ENCODE measurements around the gene MYCBP2. TPM values are rescaled to one million over a fixed set of nuclear protein-coding genes. Genes with fewer than 3 reads are reported as not detected.
"Not testable (repeated sequence)": the region's sequence is repeated elsewhere in the genome, so short reads cannot be mapped to it uniquely, and the experiment has no call there.

MYCBP2 gene
- polyA plus RNA-seq, 3 donors, result 60.8 to 70.6 (median 65.7) TPM

GRCh38 chr13:77312311-77312710 is 14.6 kb downstream of the MYCBP2 start:
- DNase-seq (ENCODE audit: extremely low read depth in 1 of 11, low read depth in 9 of 11, low spot score in 4 of 11), result no peak

GRCh38 chr13:77310579-77311279 is 16.2 kb downstream of the MYCBP2 start:
- DNase-seq (ENCODE audit: extremely low read depth in 1 of 11, low read depth in 9 of 11, low spot score in 4 of 11), result no peak

- DNase-seq (ENCODE audit: extremely low read depth in 1 of 11, low read depth in 9 of 11, low spot score in 4 of 11), result no peak
Observed at GRCh38 chr13:77310161-77310560, 16.7 kb downstream of the MYCBP2 start.

DNA sequence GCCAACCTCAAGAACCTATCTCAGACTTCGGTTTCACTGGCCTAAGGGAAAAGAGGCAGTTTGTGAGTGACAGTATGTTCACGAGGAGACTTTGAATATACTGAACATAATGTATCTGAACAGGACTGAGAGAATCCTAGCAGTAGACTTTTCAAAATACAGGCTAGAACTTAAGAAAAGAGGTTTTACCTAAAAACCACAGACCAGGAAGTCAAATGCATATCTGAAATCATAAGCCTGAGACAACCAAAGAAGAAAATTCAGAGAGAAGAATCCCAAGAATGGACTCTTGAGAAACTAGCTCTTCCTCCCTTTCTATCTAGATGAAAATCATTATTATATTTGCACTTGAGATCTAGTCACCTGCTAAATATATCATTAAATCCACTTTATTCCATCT is 17.6 kb downstream of the MYCBP2 start:
- no peak for DNase-seq (ENCODE audit: extremely low read depth in 1 of 11, low read depth in 9 of 11, low spot score in 4 of 11)

DNA sequence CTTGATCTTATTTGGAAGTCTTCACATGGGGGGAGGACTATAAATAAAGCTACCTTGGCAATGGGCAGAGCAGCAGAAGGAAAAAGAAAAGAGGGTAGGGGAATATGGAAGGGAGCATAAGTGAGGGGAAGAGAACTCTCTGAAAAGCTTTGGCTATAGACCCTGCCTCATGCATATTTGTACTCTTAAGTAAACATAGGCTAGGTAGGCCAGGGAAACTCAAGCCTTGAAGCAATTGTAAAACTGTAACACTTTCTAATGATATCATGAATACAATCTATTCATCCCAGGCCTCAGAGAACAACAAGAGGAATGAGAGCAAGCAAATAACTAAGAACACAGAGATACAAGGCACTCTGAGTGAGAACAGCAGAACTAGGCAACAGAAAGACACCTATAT is 20.4 kb downstream of the MYCBP2 start:
- DNase-seq (ENCODE audit: extremely low read depth in 1 of 11, low read depth in 9 of 11, low spot score in 4 of 11), result no peak

- no peak for DNase-seq (ENCODE audit: extremely low read depth in 1 of 11, low read depth in 9 of 11, low spot score in 4 of 11)
Observed at GRCh38 chr13:77305266-77305665, 21.6 kb downstream of the MYCBP2 start.

- no peak for DNase-seq (ENCODE audit: extremely low read depth in 1 of 11, low read depth in 9 of 11, low spot score in 4 of 11)
Observed at GRCh38 chr13:77300176-77301037, 26.5 kb downstream of the MYCBP2 start.

DNA sequence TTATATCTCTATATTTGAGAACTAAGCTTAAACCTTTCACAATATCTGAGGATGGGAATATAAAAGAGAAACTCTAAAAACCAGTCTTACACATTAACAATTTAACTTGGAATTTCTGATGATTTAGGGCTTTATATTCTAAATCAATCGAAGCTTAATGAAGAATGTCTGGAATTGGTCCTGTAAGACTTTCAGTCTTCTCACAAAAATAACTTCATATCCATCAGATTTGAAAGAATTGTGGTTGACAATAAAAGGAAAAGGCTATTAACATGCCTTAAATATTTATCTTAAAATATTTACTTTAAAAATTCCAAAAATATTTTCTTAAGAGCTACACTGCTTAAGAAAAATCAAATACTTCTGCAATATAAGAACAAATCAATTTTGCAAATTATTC is 27.3 kb downstream of the MYCBP2 start:
- no peak for DNase-seq (ENCODE audit: extremely low read depth in 1 of 11, low read depth in 9 of 11, low spot score in 4 of 11)

DNA sequence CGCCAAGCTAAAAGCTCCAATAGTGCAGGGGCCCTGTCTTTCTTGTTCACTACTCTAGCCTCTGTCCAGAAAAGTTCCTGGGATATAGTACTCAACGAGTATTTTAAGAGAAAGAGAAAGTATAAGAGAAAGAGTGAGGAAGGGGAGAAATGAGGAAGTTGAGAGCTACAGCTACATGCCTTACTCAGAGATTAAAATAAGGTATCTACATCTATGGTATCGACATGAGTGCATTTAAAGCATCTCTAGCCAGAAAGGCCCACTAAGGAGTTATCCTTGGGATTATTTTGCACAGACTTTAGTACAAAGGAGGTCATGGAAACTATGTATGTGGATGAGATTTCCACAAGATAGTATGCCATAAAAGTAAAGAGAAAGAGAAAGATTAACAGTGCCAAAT is 28.5 kb downstream of the MYCBP2 start:
- DNase-seq (ENCODE audit: extremely low read depth in 1 of 11, low read depth in 9 of 11, low spot score in 4 of 11), result no peak

GRCh38 chr13:77291774-77292173 is 35.1 kb downstream of the MYCBP2 start:
- no peak for DNase-seq (ENCODE audit: extremely low read depth in 1 of 11, low read depth in 9 of 11, low spot score in 4 of 11)

DNA sequence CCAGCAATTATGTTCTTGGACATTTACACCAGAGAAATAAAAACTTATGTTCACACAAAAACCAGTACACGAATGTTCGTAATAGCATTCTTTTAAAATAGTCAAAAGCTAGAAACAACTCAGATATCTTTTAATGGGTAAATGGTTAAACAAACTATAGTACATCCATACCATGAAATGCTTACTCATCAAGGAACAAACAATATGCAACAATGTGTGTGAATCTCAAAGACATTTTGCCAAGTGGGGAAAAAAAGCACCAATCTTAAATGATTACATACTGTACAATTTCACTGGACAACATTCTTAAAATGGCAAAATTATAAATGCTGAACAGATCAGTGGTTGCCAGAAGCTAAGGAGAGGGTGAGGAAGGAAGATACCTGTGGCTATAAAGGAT is 36.6 kb downstream of the MYCBP2 start:
- DNase-seq (ENCODE audit: extremely low read depth in 1 of 11, low read depth in 9 of 11, low spot score in 4 of 11), result no peak

- DNase-seq (ENCODE audit: extremely low read depth in 1 of 11, low read depth in 9 of 11, low spot score in 4 of 11), result no peak
Observed at GRCh38 chr13:77289851-77290250, 37.0 kb downstream of the MYCBP2 start.

- not testable (repeated sequence) for DNase-seq (ENCODE audit: extremely low read depth in 1 of 11, low read depth in 9 of 11, low spot score in 4 of 11)
Observed at GRCh38 chr13:77285632-77286031, 41.3 kb downstream of the MYCBP2 start.

GRCh38 chr13:77285098-77285497 is 41.8 kb downstream of the MYCBP2 start:
- no peak for DNase-seq (ENCODE audit: extremely low read depth in 1 of 11, low read depth in 9 of 11, low spot score in 4 of 11)

DNA sequence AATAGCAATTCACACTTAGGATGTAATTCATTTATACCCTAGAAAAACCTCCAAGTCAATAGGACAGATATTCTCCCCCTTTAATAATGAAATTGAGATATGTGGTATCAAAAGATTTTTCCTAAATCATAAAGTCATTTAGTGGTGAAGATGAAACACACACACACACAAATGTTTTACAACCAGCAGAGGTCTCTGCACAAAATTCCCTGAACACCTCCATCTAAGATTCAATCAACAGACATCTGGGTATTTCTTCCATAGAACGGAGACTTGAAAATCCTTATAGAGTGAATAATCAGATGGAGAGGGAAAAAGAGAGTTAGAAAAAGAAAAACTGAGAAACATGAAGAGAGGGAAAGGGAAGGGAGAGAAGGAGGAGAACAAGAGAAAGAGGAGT is 52.8 kb downstream of the MYCBP2 start:
- no peak for DNase-seq (ENCODE audit: extremely low read depth in 1 of 11, low read depth in 9 of 11, low spot score in 4 of 11)

- DNase-seq (ENCODE audit: extremely low read depth in 1 of 11, low read depth in 9 of 11, low spot score in 4 of 11), result no peak
Observed at GRCh38 chr13:77269141-77269540, 57.8 kb downstream of the MYCBP2 start.

DNA sequence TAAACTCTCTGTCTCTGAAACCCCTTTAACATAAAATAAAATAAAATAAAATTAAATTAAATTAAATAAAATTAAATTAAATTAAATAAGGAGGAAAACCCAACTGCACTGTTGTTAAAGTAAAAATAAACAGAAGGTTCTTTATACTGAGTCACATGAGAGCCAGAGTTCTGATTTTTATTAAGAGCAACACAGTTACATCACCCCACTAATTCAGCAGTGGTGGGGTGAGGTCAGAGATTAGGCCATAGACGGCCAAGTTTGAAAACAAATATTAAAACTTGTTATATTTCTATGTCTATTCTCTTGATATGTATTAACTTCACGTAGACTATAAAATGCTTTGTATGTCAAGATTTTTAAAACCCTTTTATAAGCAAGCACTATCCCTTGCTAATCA is 59.5 kb downstream of the MYCBP2 start:
- no peak for DNase-seq (ENCODE audit: extremely low read depth in 1 of 11, low read depth in 9 of 11, low spot score in 4 of 11)

DNA sequence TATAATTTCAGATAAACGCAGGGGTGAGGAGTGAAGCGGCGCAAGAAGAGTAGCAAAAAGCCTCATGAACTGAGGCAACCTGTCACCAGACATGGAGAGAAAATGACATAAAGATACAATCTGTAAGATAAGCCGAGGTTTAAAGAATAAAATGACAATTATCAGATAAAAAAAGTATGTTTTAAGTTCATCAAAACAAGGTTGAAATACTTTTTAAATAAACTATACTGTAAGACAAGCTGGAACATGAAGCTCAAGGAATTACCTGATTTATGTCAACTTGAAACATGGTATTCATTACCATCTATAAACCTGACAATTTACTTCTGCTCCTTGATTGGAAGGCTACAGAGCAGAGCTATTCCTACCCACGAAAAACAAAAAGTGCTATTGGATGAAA is 61.6 kb downstream of the MYCBP2 start:
- DNase-seq (ENCODE audit: extremely low read depth in 1 of 11, low read depth in 9 of 11, low spot score in 4 of 11), result peak in 1 of 11 donors; percentile 1

GRCh38 chr13:77262198-77262597 is 64.7 kb downstream of the MYCBP2 start:
- DNase-seq (ENCODE audit: extremely low read depth in 1 of 11, low read depth in 9 of 11, low spot score in 4 of 11), result no peak

- DNase-seq (ENCODE audit: extremely low read depth in 1 of 11, low read depth in 9 of 11, low spot score in 4 of 11), result no peak
Observed at GRCh38 chr13:77250975-77251374, 75.9 kb downstream of the MYCBP2 start.

DNA sequence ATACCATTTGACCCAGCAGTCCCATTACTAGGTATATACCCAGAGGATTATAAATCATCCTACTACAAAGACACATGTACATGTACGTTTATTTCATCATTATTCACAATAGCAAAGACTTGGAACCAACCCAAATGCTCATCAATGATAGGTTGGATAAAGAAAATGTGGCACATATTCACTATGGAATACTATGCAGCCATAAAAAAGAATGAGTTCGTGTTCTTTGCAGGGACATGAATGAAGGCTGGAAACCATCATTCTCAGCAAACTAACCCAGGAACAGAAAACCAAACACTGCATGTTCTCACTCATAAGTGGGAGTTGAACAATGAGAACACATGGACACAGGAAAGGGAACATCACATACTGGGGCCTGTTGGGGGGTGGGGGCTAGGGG is 81.7 kb downstream of the MYCBP2 start:
- DNase-seq (ENCODE audit: extremely low read depth in 1 of 11, low read depth in 9 of 11, low spot score in 4 of 11), result not testable (repeated sequence)
